B cell (primary cell): ENCODE measurements around the gene NUDT12.

Source experiments
- CTCF ChIP-seq: fragments of 200-600 bp; IDR thresholded peaks from one replicate; pipeline ENCODE4 v1.8.0; 2022; ENCODE audit warnings: antibody characterized with exemption, mild to moderate bottlenecking
- EZH2 ChIP-seq: IDR thresholded peaks from 2 replicates; pipeline ENCODE4 v1.6.1; 2012; ENCODE audit warnings: borderline replicate concordance, low read depth, mild to moderate bottlenecking, moderate library complexity, low read length; ENCODE audit not compliant: insufficient read depth, poor library complexity, severe bottlenecking

DNA sequence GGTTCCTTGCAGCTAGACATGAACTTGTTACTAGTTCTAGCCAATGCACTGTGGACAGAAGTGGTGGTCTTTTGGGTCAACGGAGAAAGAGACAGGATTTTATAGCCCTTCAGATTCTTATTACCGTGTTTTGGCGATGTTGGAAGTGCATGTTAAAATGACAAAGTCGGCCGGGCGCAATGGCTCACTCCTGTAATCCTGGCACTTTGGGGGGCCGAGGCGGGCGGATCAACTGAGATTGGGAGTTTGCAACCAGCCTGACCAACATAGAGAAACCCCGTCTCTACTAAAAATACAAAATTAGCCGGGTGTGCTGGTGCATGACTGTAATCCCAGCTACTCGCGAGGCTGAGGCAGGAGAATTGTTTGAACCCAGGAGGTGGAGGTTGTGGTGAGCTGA lies 9.1 kb upstream of the NUDT12 start:
- TF ChIP-seq CTCF: no peak
- no peak for TF ChIP-seq EZH2
